ENCODE measurements around the gene PPM1E. TPM values are rescaled to one million over a fixed set of nuclear protein-coding genes. Genes with fewer than 3 reads are reported as not detected.

The PPM1E gene
- total RNA-seq, 3 donors from 2014 or later: 0.47 to 0.48 TPM; not detected in 1

- Histone ChIP-seq H3K36me3 (ENCODE audit: low read depth) (no peaks in the 10 kb centered on the region), H3K4me1 (ENCODE audit: low read depth) (no peaks in the 10 kb centered on the region), H3K9me3 (peaks cover 11% of the 10 kb centered on the region), H3K4me3 (no peak overlapping the region)
- intact Hi-C loops (cut with DNase I, micrococcal nuclease): no loop called here
- DNase-seq (no peak), ATAC-seq (no peak)
- TF ChIP-seq CTCF (IDR thresholded peaks at IDR 0.05): no peak
These were observed 158.5 kb downstream of the PPM1E start for GRCh38 chr17:58913971-58914769.

- DNase-seq (no peak), ATAC-seq (no peak)
- Histone ChIP-seq H3K36me3 (ENCODE audit: low read depth) (no peaks in the 10 kb centered on the region), H3K9me3 (peaks cover 1% of the 10 kb centered on the region), H3K4me3 (no peak overlapping the region), H3K4me1 (ENCODE audit: low read depth) (no peaks in the 10 kb centered on the region)
- intact Hi-C loops (cut with DNase I, micrococcal nuclease): no loop called here
- TF ChIP-seq CTCF (IDR thresholded peaks at IDR 0.05): no peak
These were observed 161.6 kb downstream of the PPM1E start for GRCh38 chr17:58917228-58917627.

- no peaks in the 10 kb centered on the region for H3K4me1 ChIP-seq (ENCODE audit: low read depth)
- intact Hi-C loops (cut with DNase I, micrococcal nuclease): no loop called here
- no peaks in the 10 kb centered on the region for H3K36me3 ChIP-seq (ENCODE audit: low read depth)
- no peaks in the 10 kb centered on the region for H3K9me3 ChIP-seq
- DNase-seq (no peak), ATAC-seq (no peak)
- TF ChIP-seq CTCF (IDR thresholded peaks at IDR 0.05): no peak
- no peak overlapping the region for H3K4me3 ChIP-seq
These were observed 162.4 kb downstream of the PPM1E start for GRCh38 chr17:58918072-58918471.

- Histone ChIP-seq H3K4me3 (no peak overlapping the region), H3K9me3 (no peaks in the 10 kb centered on the region), H3K4me1 (ENCODE audit: low read depth) (no peaks in the 10 kb centered on the region), H3K36me3 (ENCODE audit: low read depth) (no peaks in the 10 kb centered on the region)
- DNase-seq: no peak
- no peak for TF ChIP-seq CTCF (IDR thresholded peaks at IDR 0.05)
- ATAC-seq: no peak
- intact Hi-C loops (cut with DNase I, micrococcal nuclease): no loop called here
These were observed 163.2 kb downstream of the PPM1E start for GRCh38 chr17:58918884-58919283.

- DNase-seq (no peak), ATAC-seq (no peak)
- intact Hi-C loops (cut with DNase I, micrococcal nuclease): no loop called here
- Histone ChIP-seq H3K9me3 (no peaks in the 10 kb centered on the region), H3K4me3 (no peak overlapping the region), H3K36me3 (ENCODE audit: low read depth) (no peaks in the 10 kb centered on the region), H3K4me1 (ENCODE audit: low read depth) (no peaks in the 10 kb centered on the region)
- TF ChIP-seq CTCF (IDR thresholded peaks at IDR 0.05): no peak
These were observed 165.1 kb downstream of the PPM1E start for GRCh38 chr17:58920773-58921172.
